ENCODE data around the gene CELF3.

GRCh38 chr1:151704246-151704645, 12.4 kb downstream of the CELF3 start:
- TF ChIP-seq CTCF (IDR thresholded peaks at IDR 0.05) = no peak
- TF ChIP-seq E2F4 (CRISPR knock-in tag; IDR thresholded peaks at IDR 0.05; ENCODE audit: borderline replicate concordance, low read depth) = no peak
- TF ChIP-seq ZNF138 (CRISPR knock-in tag; conservative IDR thresholded peaks at IDR 0.05) = no peak
- TF ChIP-seq FOXJ3 (CRISPR knock-in tag; IDR thresholded peaks at IDR 0.05; ENCODE audit: borderline replicate concordance) = no peak
- no peak for TF ChIP-seq RELA (CRISPR knock-in tag; IDR thresholded peaks at IDR 0.05; ENCODE audit: borderline replicate concordance)
- no peak for TF ChIP-seq HMGXB4 (CRISPR knock-in tag; IDR thresholded peaks at IDR 0.05)
